Measurements from ENCODE around the gene XIRP2.

The XIRP2 gene

GRCh38 chr2:166888180-166888579, at the start of gene XIRP2:
XIRP2 (plus strand) TSS chr2:166888480; CDS start chr2:166903483, 15,003 bp downstream.
- Histone ChIP-seq H3K4me1 (ENCODE audit: control insufficient read depth, insufficient read depth, low read length) (no peaks in the 10 kb centered on the region), H3K27ac (ENCODE audit: low read length) (no peak within 1 kb of the TSS), H3K4me3 (ENCODE audit: low read length) (no peak within 1 kb of the TSS), H3K36me3 (ENCODE audit: control insufficient read depth, insufficient read depth, low read length) (no peaks in the 10 kb centered on the region), H3K9me3 (ENCODE audit: control insufficient read depth, insufficient read depth, low read length) (no peaks in the 10 kb centered on the region), H3K27me3 (ENCODE audit: control insufficient read depth, insufficient read depth, low read length) (no peaks in the 10 kb centered on the region)
- WGBS (ENCODE audit: insufficient coverage, insufficient read length): no CpG with 5 or more reads among the region's 2 CpGs
- no peak for DNase-seq (ENCODE audit: low read depth, low spot score)

DNA sequence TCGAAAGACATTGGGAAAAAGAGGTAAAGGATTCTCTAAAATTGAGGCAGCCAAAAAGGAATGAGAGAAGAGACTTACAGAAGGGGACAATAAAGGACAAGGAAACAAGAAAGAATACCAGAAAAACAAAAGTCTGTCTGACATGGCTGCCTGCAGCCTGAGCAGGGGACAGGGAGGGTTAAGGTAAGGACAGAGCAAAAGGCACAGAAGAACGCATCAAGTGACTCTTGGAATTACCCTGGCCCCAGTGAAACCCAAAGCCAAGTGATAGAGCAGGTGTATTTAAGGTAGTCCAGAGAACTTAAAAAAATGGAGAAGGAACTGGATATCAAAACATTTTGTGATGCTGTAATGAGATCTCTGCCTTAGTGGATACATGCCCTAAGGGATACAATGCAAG, 47.1 kb upstream of the XIRP2 start:
- no peaks in the 10 kb centered on the region for H3K9me3 ChIP-seq (ENCODE audit: control insufficient read depth, insufficient read depth, low read length)
- WGBS (ENCODE audit: insufficient coverage, insufficient read length): no CpG with 5 or more reads among the region's 2 CpGs
- H3K27ac ChIP-seq (ENCODE audit: low read length): no peak overlapping the region

GRCh38 chr2:166841679-166842078, 46.6 kb upstream of the XIRP2 start:
- no peaks in the 10 kb centered on the region for H3K36me3 ChIP-seq (ENCODE audit: control insufficient read depth, insufficient read depth, low read length)
- DNase-seq (ENCODE audit: low read depth, low spot score): no peak
- no CpG with 5 or more reads among the region's 1 CpG for WGBS (ENCODE audit: insufficient coverage, insufficient read length)
- H3K27me3 ChIP-seq (ENCODE audit: control insufficient read depth, insufficient read depth, low read length): no peaks in the 10 kb centered on the region
- no peaks in the 10 kb centered on the region for H3K4me1 ChIP-seq (ENCODE audit: control insufficient read depth, insufficient read depth, low read length)
- no peaks in the 10 kb centered on the region for H3K9me3 ChIP-seq (ENCODE audit: control insufficient read depth, insufficient read depth, low read length)
- H3K27ac ChIP-seq (ENCODE audit: low read length): no peak overlapping the region
- no peak overlapping the region for H3K4me3 ChIP-seq (ENCODE audit: low read length)

More for the DNA sequence above, 47.1 kb upstream of the XIRP2 start:
- H3K27me3 ChIP-seq (ENCODE audit: control insufficient read depth, insufficient read depth, low read length): no peaks in the 10 kb centered on the region
- H3K4me1 ChIP-seq (ENCODE audit: control insufficient read depth, insufficient read depth, low read length): no peaks in the 10 kb centered on the region
- no peaks in the 10 kb centered on the region for H3K36me3 ChIP-seq (ENCODE audit: control insufficient read depth, insufficient read depth, low read length)
- DNase-seq (ENCODE audit: low read depth, low spot score): no peak
- H3K4me3 ChIP-seq (ENCODE audit: low read length): no peak overlapping the region

GRCh38 chr2:166844111-166844510, 44.2 kb upstream of the XIRP2 start:
- no peaks in the 10 kb centered on the region for H3K27me3 ChIP-seq (ENCODE audit: control insufficient read depth, insufficient read depth, low read length)

DNA sequence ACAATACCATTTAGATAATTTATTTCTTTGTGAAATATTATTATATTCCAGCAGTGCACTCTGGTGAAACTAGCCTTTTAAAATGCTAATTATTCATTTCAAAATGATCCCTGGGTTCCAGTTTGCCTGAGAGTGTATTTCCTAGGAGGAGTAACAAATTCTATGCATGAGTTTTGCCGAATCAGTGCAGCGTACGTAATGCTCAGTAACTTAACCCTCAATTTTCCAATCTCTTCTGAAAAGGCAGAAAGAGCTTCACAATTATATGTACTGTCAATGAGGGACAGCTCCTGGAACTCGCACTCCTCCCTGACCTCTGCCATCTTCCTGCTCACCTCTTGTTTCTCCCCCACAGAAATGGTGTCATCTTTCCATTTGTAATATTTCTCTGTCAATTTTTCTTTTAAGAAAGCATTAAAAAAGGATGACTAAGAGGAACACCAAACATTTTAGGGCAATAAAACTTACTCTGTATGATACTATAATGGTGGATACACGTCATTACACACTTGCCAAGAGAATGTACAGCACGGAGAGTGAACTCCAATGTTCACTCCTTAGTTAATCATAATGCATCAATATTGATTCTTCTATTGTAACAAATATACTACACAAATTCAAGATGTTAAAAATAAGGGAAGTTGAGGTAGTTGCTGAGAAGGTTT, 25.7 kb upstream of the XIRP2 start:
- Histone ChIP-seq H3K27me3 (ENCODE audit: control insufficient read depth, insufficient read depth, low read length) (no peaks in the 10 kb centered on the region), H3K9me3 (ENCODE audit: control insufficient read depth, insufficient read depth, low read length) (no peaks in the 10 kb centered on the region), H3K4me1 (ENCODE audit: control insufficient read depth, insufficient read depth, low read length) (no peaks in the 10 kb centered on the region; the same call in 1 of the 2 replicates), H3K36me3 (ENCODE audit: control insufficient read depth, insufficient read depth, low read length) (no peaks in the 10 kb centered on the region), H3K27ac (ENCODE audit: low read length) (no peak overlapping the region), H3K4me3 (ENCODE audit: low read length) (no peak overlapping the region)
- WGBS (ENCODE audit: insufficient coverage, insufficient read length): no CpG with 5 or more reads among the region's 6 CpGs
- DNase-seq (ENCODE audit: low read depth, low spot score): no peak

More at GRCh38 chr2:166844111-166844510, 44.2 kb upstream of the XIRP2 start:
- WGBS (ENCODE audit: insufficient coverage, insufficient read length): 100% methylated on average over 1 of the region's 1 CpG
- no peak for DNase-seq (ENCODE audit: low read depth, low spot score)
- Histone ChIP-seq H3K4me3 (ENCODE audit: low read length) (no peak overlapping the region), H3K36me3 (ENCODE audit: control insufficient read depth, insufficient read depth, low read length) (no peaks in the 10 kb centered on the region), H3K9me3 (ENCODE audit: control insufficient read depth, insufficient read depth, low read length) (no peaks in the 10 kb centered on the region), H3K4me1 (ENCODE audit: control insufficient read depth, insufficient read depth, low read length) (no peaks in the 10 kb centered on the region), H3K27ac (ENCODE audit: low read length) (no peak overlapping the region)

DNA sequence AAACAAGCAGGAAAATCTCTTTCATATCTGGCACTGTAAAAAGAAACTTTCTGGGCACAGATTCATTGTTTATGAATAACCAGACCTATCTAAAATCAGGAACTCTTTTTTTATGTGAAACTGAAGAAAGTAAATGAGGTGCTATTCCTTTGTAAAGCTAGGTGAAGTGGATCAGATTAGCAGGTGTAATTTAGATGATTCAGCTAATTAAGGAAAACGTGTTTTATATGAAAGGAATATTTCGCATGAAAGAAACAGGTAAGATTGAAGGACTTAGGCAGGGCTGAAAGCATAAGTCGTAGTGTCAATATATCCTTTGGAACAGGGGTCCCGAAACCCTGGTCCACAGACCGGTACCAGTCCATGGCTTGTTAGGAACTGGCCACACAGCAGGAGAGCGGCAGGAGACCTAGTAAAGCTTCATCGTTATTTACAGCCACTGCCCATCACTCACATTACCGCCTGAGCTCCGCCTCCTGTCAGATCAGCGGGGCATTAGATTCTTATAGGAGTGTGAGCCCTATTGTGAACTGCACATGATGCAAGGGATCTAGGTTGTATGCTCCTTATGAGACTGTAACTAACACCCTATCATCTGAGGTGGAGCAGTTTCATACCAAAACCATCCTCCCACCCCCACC, 20.3 kb upstream of the XIRP2 start:
- 100% methylated on average over 2 of the region's 10 CpGs for WGBS (ENCODE audit: insufficient coverage, insufficient read length)
- no peaks in the 10 kb centered on the region; the same call in 1 of the 2 replicates for H3K4me1 ChIP-seq (ENCODE audit: control insufficient read depth, insufficient read depth, low read length)

GRCh38 chr2:166870346-166870745, 17.9 kb upstream of the XIRP2 start:
- H3K4me1 ChIP-seq (ENCODE audit: control insufficient read depth, insufficient read depth, low read length): no peaks in the 10 kb centered on the region
- H3K27me3 ChIP-seq (ENCODE audit: control insufficient read depth, insufficient read depth, low read length): no peaks in the 10 kb centered on the region
- H3K9me3 ChIP-seq (ENCODE audit: control insufficient read depth, insufficient read depth, low read length): no peaks in the 10 kb centered on the region
- H3K4me3 ChIP-seq (ENCODE audit: low read length): no peak overlapping the region
- no CpG with 5 or more reads among the region's 1 CpG for WGBS (ENCODE audit: insufficient coverage, insufficient read length)
- no peak overlapping the region for H3K27ac ChIP-seq (ENCODE audit: low read length)
- no peak for DNase-seq (ENCODE audit: low read depth, low spot score)
- no peaks in the 10 kb centered on the region for H3K36me3 ChIP-seq (ENCODE audit: control insufficient read depth, insufficient read depth, low read length)

More for the DNA sequence above, 20.3 kb upstream of the XIRP2 start:
- Histone ChIP-seq H3K4me3 (ENCODE audit: low read length) (no peak overlapping the region), H3K27ac (ENCODE audit: low read length) (no peak overlapping the region), H3K9me3 (ENCODE audit: control insufficient read depth, insufficient read depth, low read length) (no peaks in the 10 kb centered on the region), H3K27me3 (ENCODE audit: control insufficient read depth, insufficient read depth, low read length) (no peaks in the 10 kb centered on the region), H3K36me3 (ENCODE audit: control insufficient read depth, insufficient read depth, low read length) (no peaks in the 10 kb centered on the region)
- DNase-seq (ENCODE audit: low read depth, low spot score): no peak

- WGBS (ENCODE audit: insufficient coverage, insufficient read length): no CpG with 5 or more reads among the region's 1 CpG
- H3K27me3 ChIP-seq (ENCODE audit: control insufficient read depth, insufficient read depth, low read length): no peaks in the 10 kb centered on the region
- no peaks in the 10 kb centered on the region for H3K36me3 ChIP-seq (ENCODE audit: control insufficient read depth, insufficient read depth, low read length)
- H3K9me3 ChIP-seq (ENCODE audit: control insufficient read depth, insufficient read depth, low read length): no peaks in the 10 kb centered on the region
- DNase-seq (ENCODE audit: low read depth, low spot score): no peak
- H3K27ac ChIP-seq (ENCODE audit: low read length): no peak overlapping the region
- no peaks in the 10 kb centered on the region for H3K4me1 ChIP-seq (ENCODE audit: control insufficient read depth, insufficient read depth, low read length)
- no peak overlapping the region for H3K4me3 ChIP-seq (ENCODE audit: low read length)
Measured at GRCh38 chr2:166881177-166881576, 7.1 kb upstream of the XIRP2 start.

DNA sequence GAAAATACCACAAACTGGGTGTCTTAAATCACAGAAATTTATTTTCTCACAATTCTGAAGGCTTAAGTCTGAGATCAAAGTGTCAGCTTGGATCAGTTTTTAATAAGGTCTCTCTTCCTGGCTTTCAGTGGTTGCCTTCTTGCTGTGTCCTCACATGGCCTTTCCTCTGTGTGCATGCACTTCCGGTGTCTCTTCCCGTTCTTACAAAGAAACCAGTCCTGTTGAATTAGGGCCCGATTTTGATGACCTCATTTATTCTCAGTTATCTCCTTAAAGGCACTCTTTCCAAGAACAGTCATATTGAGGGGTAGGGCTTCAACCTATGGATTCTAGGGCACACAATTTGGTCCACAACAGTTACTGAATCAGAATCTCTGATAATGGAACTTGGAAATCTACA, 5.4 kb upstream of the XIRP2 start:
- Histone ChIP-seq H3K36me3 (ENCODE audit: control insufficient read depth, insufficient read depth, low read length) (no peaks in the 10 kb centered on the region), H3K27me3 (ENCODE audit: control insufficient read depth, insufficient read depth, low read length) (no peaks in the 10 kb centered on the region), H3K4me1 (ENCODE audit: control insufficient read depth, insufficient read depth, low read length) (no peaks in the 10 kb centered on the region), H3K27ac (ENCODE audit: low read length) (no peak overlapping the region), H3K9me3 (ENCODE audit: control insufficient read depth, insufficient read depth, low read length) (no peaks in the 10 kb centered on the region), H3K4me3 (ENCODE audit: low read length) (no peak overlapping the region)
- WGBS (ENCODE audit: insufficient coverage, insufficient read length): no CpG with 5 or more reads among the region's 3 CpGs
- DNase-seq (ENCODE audit: low read depth, low spot score): no peak

GRCh38 chr2:166891727-166892126, 3.4 kb downstream of the XIRP2 start:
- no peak for DNase-seq (ENCODE audit: low read depth, low spot score)
- Histone ChIP-seq H3K27ac (ENCODE audit: low read length) (no peak overlapping the region), H3K4me1 (ENCODE audit: control insufficient read depth, insufficient read depth, low read length) (no peaks in the 10 kb centered on the region), H3K27me3 (ENCODE audit: control insufficient read depth, insufficient read depth, low read length) (no peaks in the 10 kb centered on the region), H3K9me3 (ENCODE audit: control insufficient read depth, insufficient read depth, low read length) (no peaks in the 10 kb centered on the region), H3K4me3 (ENCODE audit: low read length) (no peak overlapping the region), H3K36me3 (ENCODE audit: control insufficient read depth, insufficient read depth, low read length) (no peaks in the 10 kb centered on the region)
- no CpG with 5 or more reads among the region's 2 CpGs for WGBS (ENCODE audit: insufficient coverage, insufficient read length)

DNA sequence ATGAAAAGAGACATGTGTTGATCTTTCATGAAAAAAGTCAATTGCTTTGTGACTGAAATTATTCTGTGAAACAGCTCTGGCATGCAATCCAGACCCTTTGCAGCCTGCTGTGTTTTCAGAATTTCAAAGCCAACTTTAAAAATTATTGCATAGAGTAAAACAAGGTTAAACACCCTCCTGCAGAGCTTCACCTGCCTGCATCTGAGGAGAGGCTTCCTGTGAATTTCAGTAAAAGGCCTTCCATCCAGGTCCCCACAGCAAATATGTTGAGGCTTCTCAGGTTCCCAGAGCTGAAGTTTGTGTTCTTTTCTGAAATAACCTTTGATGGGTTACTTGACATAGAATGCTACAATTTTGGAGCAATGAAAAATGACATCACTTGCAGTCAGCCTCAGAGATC, 4.1 kb downstream of the XIRP2 start:
- no peaks in the 10 kb centered on the region for H3K4me1 ChIP-seq (ENCODE audit: control insufficient read depth, insufficient read depth, low read length)
- H3K27me3 ChIP-seq (ENCODE audit: control insufficient read depth, insufficient read depth, low read length): no peaks in the 10 kb centered on the region
- H3K27ac ChIP-seq (ENCODE audit: low read length): no peak overlapping the region
- H3K36me3 ChIP-seq (ENCODE audit: control insufficient read depth, insufficient read depth, low read length): no peaks in the 10 kb centered on the region
- H3K9me3 ChIP-seq (ENCODE audit: control insufficient read depth, insufficient read depth, low read length): no peaks in the 10 kb centered on the region
- no peak for DNase-seq (ENCODE audit: low read depth, low spot score)
- no peak overlapping the region for H3K4me3 ChIP-seq (ENCODE audit: low read length)
